Naive thymus-derived CD8-positive, alpha-beta T cell (primary cell): ENCODE measurements around the gene BCR. TPM values are rescaled to one million over a fixed set of nuclear protein-coding genes. Genes with fewer than 3 reads are reported as not detected.
"Not testable (repeated sequence)": the region's sequence is repeated elsewhere in the genome, so short reads cannot be mapped to it uniquely, and the experiment has no call there.

Source experiments
- ATAC-seq, 2 donors: fragments of 150-1000 bp; cut with Tn5 transposase in 1 of 2; sonication (Bioruptor Pico), chemical (Tn5 transposase) in 1 of 2; 1 replicate in 1 of 2; 2 replicates in 1 of 2; pipeline ENCODE4 v1.10.0; 2021; ENCODE audit warnings: mild to moderate bottlenecking in 2 of 2, moderate library complexity in 2 of 2
- POLR2A ChIA-PET: fragments of 350-600 bp; sonication (Branson Sonifier 250); formaldehyde crosslinking; loops from one replicate; lab custom pipeline; 2021; ENCODE audit warnings: antibody characterized with exemption; lab: Charles Lee
- DNase-seq, 10 donors: peaks; one replicate each; pipeline versions ENCODE4 v3.0.0 to v3.0.0-alpha.2; 2020 to 2022
- H3K27ac Mint-ChIP-seq, 10 donors: one replicate each; pipeline ENCODE4 v1.8.0; 2020 to 2022; ENCODE audit warnings: mild to moderate bottlenecking in 10 of 10, mixed read lengths in 10 of 10, moderate library complexity in 4 of 10, inconsistent platforms in 1 of 10
- H3K27me3 Mint-ChIP-seq, 5 donors: one replicate each; pipeline ENCODE4 v1.8.0; 2021 to 2022; ENCODE audit warnings: mixed read lengths in 5 of 5
- H3K36me3 Mint-ChIP-seq, 3 donors: one replicate each; pipeline ENCODE4 v1.8.0; 2020 to 2022; ENCODE audit warnings: mixed read lengths in 3 of 3, mild to moderate bottlenecking in 2 of 3, inconsistent platforms in 1 of 3
- H3K4me1 Mint-ChIP-seq, 4 donors: one replicate each; pipeline ENCODE4 v1.8.0; 2021 to 2022; ENCODE audit warnings: mixed read lengths in 4 of 4
- H3K4me3 Mint-ChIP-seq, 10 donors: one replicate each; pipeline ENCODE4 v1.8.0; 2020 to 2022; ENCODE audit warnings: mild to moderate bottlenecking in 10 of 10, mixed read lengths in 10 of 10, moderate library complexity in 6 of 10, inconsistent platforms in 1 of 10
- H3K9me3 Mint-ChIP-seq, 9 donors: one replicate each; pipeline ENCODE4 v1.8.0; 2020 to 2022; ENCODE audit warnings: mixed read lengths in 9 of 9, mild to moderate bottlenecking in 3 of 9, inconsistent platforms in 1 of 9, moderate library complexity in 1 of 9
- polyA plus RNA-seq, 3 donors: library from polyadenylated mRNA; unstranded; fragments of 300-500 nt; fragmentation: Illumina TruSeq; gene quantifications; one replicate each; pipeline ENCODE4 v1.2.3, GENCODE V29; 2021
- total RNA-seq, 8 experiments: library from RNA in 2 of 8; stranded (reverse) in 2 of 8; gene quantifications; one replicate each; pipeline ENCODE4 v1.2.3 and lab custom pipeline; 2021 to 2026

Gene BCR
- total and polyA plus RNA-seq, 5 experiments from 2014 or later, result 3.8 to 76.9 (median 18.3) TPM

DNA sequence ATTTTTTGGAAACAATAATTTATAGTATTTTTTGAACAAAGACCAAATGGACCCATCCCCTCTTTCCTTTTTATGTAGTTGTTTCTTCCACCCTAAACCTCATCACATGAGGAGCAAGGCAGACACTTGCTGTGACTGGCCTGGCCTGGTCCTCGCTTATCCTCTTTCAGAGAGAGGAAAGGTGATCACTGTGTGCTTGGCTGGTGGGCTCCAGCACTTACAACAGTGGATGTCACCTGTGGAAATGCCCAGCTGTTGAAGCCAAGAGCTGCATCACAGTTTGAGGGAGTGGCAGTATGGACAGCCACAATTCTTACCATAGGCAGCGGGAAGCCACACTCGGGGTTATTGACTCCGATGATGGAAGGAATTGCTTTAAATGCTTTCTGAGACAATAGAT lies 185.7 kb downstream of the BCR start:
- peaks cover 3 to 26% (median 7%) of the 10 kb centered on the region in 5 donors for H3K27me3 Mint-ChIP-seq
- no peak overlapping the region for H3K4me3 Mint-ChIP-seq
- ATAC-seq (no peak), DNase-seq (no peak)
- no peaks in the 10 kb centered on the region for H3K4me1 Mint-ChIP-seq
- no peaks in the 10 kb centered on the region for H3K36me3 Mint-ChIP-seq
- H3K27ac Mint-ChIP-seq, result no peak overlapping the region
- POLR2A ChIA-PET, result no interaction called here
- no peaks in the 10 kb centered on the region for H3K9me3 Mint-ChIP-seq

DNA sequence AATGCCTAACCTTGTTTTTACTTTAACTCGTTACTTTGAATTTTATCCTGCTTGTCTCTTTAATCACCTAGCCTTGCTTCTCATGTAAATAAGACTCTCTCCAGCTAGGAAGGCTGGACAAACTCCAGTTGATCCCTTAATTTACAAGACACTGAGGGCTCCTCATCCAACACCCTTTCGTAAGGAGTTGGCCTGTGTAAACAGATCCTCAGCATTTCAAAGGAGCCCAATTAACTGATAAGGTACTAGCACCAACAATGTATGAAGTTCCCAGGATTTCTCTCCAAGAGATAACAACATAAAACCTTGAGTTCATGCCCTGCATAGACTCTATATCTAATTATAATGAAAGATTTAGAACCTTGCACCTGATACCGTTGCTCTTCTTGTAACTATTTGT lies 186.9 kb downstream of the BCR start:
- peaks cover 4 to 24% (median 7%) of the 10 kb centered on the region in 5 donors for H3K27me3 Mint-ChIP-seq
- H3K4me3 Mint-ChIP-seq, H3K36me3 Mint-ChIP-seq, POLR2A ChIA-PET, H3K9me3 Mint-ChIP-seq, H3K27ac Mint-ChIP-seq, ATAC-seq, DNase-seq, H3K4me1 Mint-ChIP-seq: not testable (repeated sequence)

Other genes with a start within 250 kb of the BCR start
- gene GNAZ, start 110.0 kb upstream of the BCR start, total RNA-seq, result under 1 TPM; 0.30 to 0.68 TPM
- under 1 TPM in 1 of 3 donors, not detected in 2; 0.48 TPM for gene GNAZ, start 110.0 kb upstream of the BCR start, polyA plus RNA-seq
- under 1 TPM in 1 of 2 experiments, not detected in 1; 0.77 TPM for gene RSPH14, start 38.5 kb upstream of the BCR start, total RNA-seq
- gene RSPH14, start 38.5 kb upstream of the BCR start, polyA plus RNA-seq, result under 1 TPM in 1 of 3 donors, not detected in 2; 0.26 TPM
- 1 to 10 TPM; 1.1 to 1.2 TPM for gene RAB36, start 35.0 kb upstream of the BCR start, total RNA-seq
- 1 to 10 TPM in 1 of 3 donors, under 1 TPM in 2; 0.66 to 2.0 (median 0.97) TPM for gene RAB36, start 35.0 kb upstream of the BCR start, polyA plus RNA-seq